HG02610 (cell line): ENCODE results near the gene ELMO2.
"Not testable (repeated sequence)": the region's sequence is repeated elsewhere in the genome, so short reads cannot be mapped to it uniquely, and the experiment has no call there.

Experiments used
- ATAC-seq: cut with Tn5 transposase; IDR thresholded peaks from one replicate; pipeline ENCODE4 v1.9.1; 2021; ENCODE audit warnings: mild to moderate bottlenecking, moderate library complexity; ENCODE audit not compliant: unreplicated experiment

The ELMO2 gene

DNA sequence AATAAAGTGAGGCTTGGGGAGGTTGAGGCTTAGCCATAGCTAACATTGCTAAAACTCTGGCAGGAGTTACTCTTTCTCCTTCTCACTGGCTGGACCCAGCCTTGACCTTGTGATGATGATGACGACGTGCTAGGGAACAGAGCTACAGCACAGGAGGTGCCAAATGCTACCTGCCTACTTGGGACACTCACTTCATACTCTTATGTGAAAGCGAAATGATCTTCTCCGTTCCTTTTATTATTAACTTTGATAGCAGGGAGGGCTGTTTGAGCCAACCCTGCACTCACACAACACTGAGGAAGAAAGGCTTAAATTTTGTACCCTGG is 1.2 kb upstream of the ELMO2 start:
- ATAC-seq, result no peak

DNA sequence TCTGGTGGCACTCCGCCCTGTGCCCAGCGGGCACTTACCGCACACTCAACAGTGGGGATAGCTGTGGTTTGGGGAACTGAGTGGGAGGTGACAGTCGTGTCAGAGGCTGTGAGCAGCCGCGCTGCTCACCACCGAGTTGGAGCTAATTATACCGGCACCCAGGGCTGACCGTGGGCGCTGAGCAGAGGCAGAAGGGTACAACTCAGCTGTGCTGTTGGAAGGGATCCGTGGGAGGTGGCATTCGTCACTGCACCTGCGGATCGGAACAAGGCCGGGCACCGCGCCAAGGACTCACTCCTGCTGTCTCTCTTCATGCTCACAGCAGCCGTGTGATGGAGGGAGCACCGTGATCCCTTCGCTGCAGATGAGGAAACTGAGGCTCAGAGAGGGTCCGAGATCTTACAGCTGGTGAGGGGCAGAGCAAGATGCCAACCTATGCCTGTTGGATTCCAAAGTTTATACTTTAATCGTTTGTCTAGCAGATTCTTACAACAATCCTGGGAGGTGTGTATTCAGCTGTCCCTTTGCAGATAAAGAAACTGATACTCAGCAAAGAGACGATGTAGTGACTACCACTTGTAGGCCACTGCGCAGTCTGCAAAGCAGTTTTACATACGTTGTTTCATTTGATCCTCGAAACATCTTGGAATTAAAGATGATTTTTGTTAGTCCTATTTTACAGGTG is 713 bp upstream of the ELMO2 start:
- peak; percentile 29 for ATAC-seq

DNA sequence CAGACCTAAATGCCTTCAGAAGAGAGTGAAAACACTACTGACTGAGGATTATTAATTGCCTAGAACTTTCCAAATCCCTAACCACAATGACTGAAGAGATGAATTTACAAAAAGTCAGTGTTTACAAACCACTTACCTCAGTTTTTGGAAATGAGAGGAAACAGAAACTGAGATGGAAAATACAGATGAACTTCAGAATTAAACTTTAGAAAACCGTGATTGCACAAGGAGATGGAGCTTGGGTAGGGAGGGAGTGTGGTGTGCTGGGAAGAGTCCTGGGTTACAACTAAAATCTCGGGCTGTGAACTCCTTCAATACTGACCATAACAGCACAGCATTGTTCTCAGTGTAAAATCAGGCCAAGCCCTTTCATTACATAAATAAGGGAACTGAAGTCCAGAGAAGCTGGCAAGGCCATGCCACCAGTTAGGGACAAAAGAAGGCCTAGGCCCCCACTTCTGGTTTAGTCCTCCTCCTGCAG is 4.0 kb downstream of the ELMO2 start:
- no peak for ATAC-seq

DNA sequence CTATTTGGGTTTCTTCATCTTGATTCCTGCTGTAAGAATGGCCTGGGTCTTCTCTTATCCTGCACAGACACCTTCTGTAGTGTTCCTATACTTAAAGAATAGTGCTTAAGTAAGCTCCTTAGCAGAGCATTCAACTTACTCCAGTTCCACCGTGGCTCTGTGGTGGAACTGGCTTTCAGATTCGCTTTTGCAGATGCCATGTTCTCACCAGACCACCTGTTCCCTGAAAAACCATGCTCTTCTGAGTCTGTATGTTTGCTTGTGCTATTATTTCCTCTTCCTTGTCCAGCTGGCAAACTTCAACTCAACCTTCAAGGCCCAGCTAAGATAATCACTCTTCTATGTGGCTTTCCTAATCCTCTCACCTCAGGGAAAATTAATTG is 4.9 kb downstream of the ELMO2 start:
- ATAC-seq, result no peak

DNA sequence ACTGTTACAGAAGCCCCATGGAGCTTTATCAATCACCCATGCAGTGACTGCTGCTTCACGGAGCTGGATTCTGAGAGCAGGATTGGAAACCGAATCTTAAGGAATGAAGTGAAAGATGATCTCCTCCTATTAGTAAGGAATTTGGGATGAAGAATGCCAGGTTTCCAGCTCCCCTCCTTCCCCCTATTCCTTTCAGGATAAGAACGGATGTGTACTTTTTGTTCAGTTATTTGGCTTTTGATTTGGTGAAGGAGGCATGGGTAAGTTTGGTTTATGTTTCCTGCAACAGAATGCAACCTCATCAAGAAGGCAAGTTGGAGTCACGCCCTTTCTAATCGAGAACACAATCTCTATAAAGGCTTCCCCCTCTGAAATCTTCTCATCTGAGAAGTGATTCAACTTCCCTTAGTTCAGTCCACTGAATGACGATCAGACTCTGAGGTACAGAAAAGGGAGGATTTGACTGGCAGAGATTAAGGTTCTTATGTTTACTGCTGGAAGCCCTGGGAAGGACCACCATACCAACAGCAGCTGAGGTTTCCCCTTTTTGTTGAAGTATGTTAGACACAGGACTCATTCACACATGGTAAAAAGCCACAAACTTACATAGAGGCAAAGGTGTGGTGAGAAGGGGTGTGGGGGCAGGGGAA is 5.5 kb downstream of the ELMO2 start:
- no peak for ATAC-seq

DNA sequence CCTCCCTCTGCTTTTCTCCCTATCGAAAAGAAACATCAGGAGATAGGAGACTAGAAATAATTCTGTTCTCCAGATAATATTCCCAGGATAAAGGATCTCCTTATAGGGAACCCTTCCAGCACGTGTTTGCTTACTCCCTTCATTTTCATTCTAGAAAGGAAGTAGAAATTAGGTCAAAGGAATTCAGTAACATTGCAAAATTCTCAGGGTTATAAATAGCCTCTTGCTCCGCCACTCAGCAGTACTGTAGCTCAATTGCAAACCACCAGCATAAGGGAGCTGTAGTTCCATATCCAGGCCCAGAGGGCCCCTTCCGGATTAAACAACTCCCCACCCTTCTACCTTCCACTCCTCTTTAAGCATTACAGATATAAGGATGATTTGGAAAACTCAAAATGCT is 6.2 kb downstream of the ELMO2 start:
- no peak for ATAC-seq

DNA sequence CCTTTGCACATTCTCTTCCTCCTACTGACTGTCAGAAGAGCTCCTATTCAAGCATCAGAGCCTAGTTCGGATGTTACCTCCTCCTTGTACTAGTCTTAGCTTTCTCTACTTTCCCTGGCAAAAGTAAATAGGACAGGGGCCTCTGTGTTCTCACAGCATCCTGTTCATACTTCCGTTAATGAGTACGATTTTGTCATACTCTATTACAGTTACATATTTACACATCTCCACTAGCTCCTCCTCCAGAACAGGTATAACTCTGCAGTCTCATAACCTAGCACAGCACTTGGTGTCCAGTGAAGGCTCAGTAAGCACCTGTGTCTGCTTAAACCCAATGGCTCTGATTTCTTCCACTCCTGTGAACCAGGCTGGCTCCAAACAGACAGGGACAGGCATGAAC is 7.0 kb downstream of the ELMO2 start:
- ATAC-seq, result no peak

DNA sequence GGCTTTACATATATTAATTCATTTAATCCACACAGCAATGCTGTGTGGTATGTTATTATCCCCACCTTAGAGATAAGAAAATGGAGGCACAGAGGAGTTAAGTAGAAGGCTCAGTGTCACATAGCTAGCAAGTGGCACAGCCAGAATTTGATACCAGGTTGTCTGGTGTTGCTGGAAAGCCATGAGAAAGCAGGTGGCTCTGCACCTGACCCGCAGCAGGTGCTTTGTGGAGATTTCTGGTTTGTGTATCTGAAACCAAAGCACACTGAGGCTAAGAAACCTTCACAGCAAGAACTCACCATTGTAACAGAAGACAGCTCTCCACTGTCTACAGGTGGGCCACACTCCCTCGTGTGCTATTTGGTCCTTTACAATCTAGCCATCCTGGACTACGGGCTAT is 7.5 kb downstream of the ELMO2 start:
- no peak for ATAC-seq

DNA sequence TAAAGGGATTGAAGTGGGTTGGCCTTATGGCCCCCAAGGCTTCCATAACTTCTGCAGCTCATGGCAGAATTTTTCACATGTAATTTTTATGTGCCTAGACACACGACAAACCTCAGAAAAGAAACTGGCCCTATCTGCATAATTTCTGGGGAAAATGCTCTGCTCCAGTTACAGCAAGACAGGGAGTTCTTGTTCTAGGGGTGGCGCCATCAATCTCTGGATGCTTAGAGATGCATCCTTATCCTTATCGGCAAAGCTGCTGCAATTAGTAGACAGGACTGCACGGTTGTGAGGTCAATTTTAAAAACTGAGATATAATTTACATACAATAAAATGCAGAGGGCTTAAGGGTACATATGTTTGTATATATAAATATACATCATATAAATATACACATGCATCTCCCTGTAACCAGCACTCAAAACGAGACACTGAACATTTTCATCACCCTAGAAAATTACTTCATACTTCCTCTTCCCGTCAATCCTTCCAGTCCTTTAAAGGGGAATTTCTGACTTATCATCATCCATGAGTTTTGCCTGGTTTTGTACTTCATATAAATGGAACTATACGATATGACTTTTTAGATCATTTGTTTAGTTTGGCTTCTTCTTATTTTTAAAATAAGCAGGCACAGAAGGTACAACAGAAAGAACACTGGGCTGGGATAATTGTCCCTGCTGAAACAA is 10.2 kb downstream of the ELMO2 start:
- ATAC-seq, result no peak

DNA sequence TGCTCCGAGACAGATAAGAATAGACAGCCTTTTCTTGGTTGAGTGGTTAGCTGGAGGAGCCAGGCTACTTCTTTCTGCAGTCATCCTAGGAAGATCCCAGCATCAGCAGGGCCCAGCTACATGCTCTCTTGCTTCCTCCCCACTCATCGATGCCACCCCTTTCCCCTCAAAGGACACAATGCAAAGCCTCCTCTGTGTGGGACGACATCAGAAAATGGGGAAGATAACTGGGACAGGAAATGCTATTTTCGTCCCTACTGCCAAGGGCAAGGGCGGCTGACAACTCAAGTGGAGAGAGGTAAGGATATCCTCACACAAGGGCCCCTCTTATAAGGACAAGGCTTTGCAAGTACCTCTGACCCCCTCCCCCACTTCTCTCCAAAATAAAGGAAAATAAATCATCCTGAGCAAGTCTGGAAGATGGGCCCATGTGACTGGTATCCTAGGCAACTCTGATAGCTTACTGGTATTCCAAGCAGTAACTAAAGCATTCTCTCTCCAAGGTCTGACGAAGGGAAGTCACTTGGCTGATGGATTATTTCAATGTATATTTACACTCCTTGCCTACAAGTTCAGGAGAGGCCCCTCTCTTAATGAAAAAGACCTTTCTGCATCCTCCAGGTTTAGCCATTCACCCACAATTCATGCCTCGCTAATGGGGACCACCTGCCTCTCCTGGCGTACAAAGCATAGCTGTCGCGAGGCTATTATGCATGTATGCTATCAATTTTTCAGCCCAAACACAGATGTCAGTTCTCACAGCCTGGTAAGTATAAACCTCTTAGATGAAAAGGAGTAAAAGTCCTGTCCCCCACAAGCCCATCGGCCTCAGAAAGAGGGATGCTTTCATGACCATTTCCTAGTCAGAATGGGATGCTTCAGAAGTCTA is 11.3 kb downstream of the ELMO2 start:
- ATAC-seq, result no peak

DNA sequence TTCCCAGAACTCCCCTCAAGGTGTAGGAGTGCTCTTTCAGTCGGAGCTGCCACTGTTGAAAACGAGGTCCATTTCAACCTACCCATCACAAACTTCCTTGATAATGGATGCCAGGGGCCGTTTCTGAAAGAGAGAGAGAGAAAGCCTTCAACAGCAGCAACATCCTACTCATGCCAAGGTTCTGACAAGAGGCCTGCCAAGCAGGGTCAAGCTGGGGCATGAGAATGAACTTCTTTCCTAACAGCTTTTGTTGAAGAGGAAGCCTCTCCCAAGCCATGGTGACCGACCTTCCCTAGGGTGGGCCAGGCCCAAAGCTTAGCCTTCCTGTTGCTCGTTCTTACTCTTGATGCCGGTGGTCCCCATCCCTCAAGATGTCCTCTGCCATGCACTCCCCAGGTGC is 12.4 kb downstream of the ELMO2 start:
- no peak for ATAC-seq

DNA sequence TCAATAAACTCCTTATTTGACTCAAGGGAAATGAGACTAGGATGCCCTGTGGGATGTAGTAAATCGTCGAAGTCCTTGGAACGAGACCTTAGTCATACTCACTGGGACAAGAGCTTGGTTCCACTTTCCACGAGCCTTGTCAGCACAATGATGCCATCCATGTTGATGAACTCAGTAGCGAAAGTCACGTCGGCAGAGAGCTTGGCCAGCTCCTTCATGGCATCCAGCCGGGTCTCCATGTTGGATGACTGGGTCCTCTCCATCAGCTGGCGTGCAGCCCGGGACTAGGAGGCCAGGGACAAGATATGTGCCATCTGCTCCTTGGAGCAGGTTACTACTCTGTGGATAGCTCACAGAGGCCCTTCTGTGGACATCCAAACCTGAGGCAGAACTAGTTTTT is 17.5 kb downstream of the ELMO2 start:
- ATAC-seq, result no peak

DNA sequence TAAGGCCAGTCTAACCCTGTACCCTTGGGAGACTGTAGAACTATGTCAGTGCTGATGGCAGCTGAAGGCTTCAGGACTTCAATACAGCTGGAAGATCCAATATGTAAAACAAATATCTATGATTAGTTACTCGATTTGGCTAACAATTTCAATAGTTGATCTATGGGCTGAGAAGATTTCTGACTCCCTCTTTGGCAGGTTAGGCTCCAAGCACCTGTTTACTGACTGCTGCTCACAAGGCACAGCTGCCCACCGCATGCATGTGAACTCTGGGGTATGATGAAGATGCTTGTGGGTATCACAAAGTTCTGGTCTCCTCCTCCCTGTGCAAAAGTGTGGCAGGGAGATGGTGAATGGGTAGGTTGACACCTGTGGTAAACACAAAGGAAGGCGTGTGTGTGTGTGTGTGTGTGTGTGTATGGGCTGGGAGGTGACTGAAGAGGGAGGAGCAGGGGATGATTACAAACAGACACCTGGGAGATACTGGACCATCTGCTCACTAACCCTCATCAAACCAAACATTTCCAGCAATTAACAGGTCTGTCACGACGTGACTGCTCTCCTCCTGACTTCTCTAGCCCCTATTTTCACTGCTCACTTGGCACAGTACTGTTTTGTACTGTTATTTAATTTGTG is 18.1 kb downstream of the ELMO2 start:
- ATAC-seq, result no peak

DNA sequence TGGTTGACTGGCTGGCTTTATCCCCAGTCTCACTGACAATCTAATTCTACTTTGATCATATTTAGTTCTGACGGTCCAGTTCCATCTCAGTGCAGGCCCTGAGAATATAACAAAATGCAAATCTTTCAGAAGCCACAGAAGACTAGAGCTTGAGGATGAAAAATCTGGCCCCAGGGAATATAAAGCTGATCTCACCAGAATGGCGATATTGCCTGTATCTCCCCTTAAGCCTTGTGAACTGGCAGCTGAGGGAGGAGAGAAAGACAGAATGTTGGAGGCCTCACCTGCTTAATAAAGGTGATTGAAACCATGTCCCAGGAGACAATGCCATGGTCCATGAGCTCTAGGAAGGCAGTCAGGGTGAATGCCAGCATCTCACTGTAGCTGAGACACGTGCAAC is 19.4 kb downstream of the ELMO2 start:
- ATAC-seq, result not testable (repeated sequence)

DNA sequence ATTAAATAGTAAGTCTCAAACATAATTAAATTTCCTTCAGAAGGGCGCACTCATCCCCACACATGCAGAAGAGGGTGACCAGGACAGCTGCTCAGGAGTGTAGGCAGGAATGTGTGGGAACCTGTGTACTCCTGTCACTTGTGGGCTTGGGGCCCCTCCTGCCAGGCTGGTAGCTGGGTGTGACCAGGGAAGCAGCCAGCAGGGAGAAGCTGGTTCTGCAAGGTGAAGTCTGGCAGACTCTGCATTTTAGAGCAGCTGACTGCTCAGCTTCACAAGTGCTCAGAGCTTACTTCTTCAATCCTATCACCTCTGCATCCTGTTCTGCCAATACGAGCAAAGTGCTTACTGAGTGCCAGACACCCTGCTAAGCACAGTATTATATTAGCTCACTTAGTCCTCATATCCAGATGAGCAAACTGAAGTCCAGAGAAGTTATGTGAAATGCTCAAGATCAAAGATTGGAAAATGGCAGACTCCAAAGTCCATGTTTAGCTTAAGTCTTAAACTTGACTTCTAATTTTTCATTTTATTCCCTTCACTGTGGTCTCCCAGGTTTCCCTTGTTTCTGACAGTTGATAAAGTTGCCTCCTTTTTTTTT is 27.9 kb downstream of the ELMO2 start:
- ATAC-seq, result no peak

DNA sequence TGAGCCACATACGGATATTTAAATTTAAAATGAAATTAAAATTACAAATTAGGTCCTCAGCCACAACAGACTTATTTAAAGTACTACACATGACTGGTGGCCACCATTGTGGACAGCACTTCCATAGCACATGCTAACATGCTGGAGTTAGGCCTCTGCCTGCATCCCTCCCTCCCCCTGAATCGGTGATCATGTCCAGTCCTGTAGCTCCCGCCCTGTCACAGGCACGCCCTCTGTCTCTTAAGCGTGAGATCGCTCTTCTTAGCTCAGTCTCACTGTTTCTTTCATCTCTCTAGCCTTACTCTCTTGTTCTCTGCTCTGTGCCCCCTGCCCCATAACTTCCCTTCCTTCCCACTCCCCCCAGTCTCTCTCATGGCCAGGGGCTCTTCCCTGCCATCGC is 28.9 kb downstream of the ELMO2 start:
- no peak for ATAC-seq

DNA sequence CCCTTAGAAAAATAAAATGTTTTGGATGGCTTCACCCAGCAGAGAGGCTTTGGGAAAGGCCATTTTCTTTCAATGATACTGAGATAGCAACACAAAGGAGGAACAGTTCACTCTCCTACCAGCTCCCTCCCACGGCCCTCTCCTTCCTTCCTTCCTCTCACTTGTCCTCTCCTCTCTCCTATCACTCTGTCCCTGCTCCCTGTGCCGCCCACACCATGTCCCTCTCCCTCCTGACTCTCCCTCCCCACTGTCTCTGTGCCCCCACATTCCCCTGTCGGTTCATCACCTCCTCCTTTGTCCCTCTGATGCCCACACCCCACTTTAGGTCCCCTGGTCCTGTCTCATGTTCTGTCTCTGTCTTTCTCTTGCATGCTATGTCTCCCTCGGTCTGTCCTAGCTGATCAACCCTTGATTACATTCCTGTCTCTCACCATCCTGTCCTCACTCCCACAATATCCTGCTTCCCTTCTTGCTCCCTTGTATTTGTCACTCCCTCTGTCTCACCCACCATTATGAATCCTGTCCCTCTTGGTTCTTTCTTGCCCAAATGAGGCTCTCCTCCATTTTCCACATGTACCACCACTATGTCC is 30.1 kb downstream of the ELMO2 start:
- no peak for ATAC-seq

DNA sequence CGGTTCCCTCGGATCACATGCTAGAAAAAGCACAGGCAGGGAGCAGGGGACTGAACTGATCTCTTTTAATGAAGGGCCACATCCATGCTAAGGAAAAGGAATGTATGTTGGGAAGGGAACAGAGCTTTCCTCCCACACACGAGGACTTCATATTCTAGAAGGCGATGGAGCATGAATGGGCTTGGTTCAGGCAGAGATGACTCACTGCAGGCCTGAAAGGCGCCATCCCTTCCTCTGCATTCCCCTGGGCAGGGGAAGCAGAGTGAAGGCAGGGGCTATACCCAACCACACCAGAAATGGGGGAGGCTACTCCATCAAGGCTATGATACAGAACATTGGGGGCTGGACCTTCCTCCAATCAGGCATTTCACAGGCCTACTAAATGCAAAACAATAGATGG is 30.6 kb downstream of the ELMO2 start:
- ATAC-seq, result no peak

DNA sequence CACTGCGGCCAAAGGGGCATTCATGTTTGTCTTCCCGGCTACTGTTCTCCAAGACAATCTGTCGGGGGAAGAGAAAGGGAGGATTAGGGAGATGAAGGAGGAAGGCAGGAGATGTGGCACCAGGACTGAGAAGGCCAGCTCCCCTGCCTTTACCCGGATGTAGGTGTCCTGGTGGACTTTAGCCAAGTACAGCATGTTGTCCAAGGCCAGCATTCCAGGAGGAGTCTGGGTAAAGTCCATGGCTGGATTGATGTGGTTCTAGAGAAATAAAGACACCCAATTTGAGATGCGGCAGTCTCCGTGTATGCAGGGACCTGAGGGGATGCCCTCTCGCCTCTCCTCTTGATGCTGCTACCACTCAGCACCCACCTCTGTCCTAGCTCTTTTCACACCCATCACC is 32.0 kb downstream of the ELMO2 start:
- ATAC-seq, result no peak

DNA sequence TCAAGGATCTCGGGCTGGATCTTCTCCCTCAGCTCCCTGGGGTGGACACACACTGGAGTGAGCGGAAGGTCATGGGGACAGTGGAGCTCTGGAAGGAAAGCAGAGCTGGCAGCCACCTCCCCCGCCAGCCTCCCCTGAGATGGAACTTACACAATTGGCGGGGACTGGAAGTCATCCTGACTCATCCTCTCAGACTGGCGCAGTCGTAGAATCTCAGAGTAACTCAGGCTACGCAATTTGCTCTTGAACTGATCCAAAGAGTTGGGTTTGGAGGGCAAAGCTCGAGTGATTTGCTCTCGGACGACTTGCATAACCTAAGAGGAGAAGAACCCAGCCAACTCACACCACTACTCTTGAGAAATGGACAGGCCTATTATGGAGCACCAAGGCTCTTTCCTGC is 34.8 kb downstream of the ELMO2 start:
- ATAC-seq, result no peak
